HepG2 (cell line): Measurements from ENCODE around the gene PPP1R12C. TPM values are rescaled to one million over a fixed set of nuclear protein-coding genes. Genes with fewer than 3 reads are reported as not detected.

ENCODE experiments used
- ATAC-seq: fragments of 200-7000 bp; cut with Tn5 transposase; 3 replicates; pipeline ENCODE4 v1.9.1; 2020; ENCODE audit warnings: mild to moderate bottlenecking, moderate library complexity
- BruUV-seq: library from RNA; stranded (reverse); fragments of 400-500 nt; replicated peaks from 2 replicates; lab custom pipeline; 2021; lab: Mats Ljungman, UMichigan
- CTCF ChIA-PET: fragments of 300-600 bp; formaldehyde crosslinking; extraction: SDS; loops from one replicate; lab custom pipeline; 2021; ENCODE audit warnings: low total read pairs, inconsistent platforms, low intra/inter-chr PET ratio; lab: Yijun Ruan, JAX
- POLR2A ChIA-PET: fragments of 350-600 bp; sonication (Branson Sonifier 250); formaldehyde crosslinking; loops from one replicate; lab custom pipeline; 2020; ENCODE audit warnings: antibody characterized with exemption, inconsistent platforms; lab: Yijun Ruan, JAX
- DNase-seq: peaks from one replicate; pipeline ENCODE4 v3.0.0-alpha.2; 2015; ENCODE audit warnings: low spot score
- FAIRE-seq: peaks from 3 replicates; lab custom pipeline; 2011; peaks lifted over from hg19 to GRCh38; lab: Jason Lieb, UNC
- H2AFZ ChIP-seq: one replicate; pipeline ENCODE4 v1.6.1; 2011; ENCODE audit warnings: low read length, inconsistent platforms
- H3K27ac ChIP-seq: fragments of 300-600 bp; 3 replicates; pipeline ENCODE4 v1.8.0; 2011; ENCODE audit warnings: mixed run types, mild to moderate bottlenecking, mixed read lengths, low read length, inconsistent platforms; ENCODE audit not compliant: insufficient read depth; ENCODE audit errors: extremely low read length
- H3K27me3 ChIP-seq, 2 experiments: fragments of 200-600 bp in 1 of 2; 2 replicates in 1 of 2; 3 replicates in 1 of 2; pipeline versions ENCODE4 v1.6.0 to v1.8.0; 2011; ENCODE audit warnings: low read length in 2 of 2, mild to moderate bottlenecking in 2 of 2, moderate library complexity in 2 of 2, inconsistent platforms in 1 of 2; ENCODE audit not compliant: insufficient read depth in 2 of 2, control insufficient read depth in 1 of 2
- H3K36me3 ChIP-seq, 2 experiments: fragments of 200-600 bp in 1 of 2; replicated peaks in 1 of 2; 2 replicates in 1 of 2; 3 replicates in 1 of 2; pipeline versions ENCODE4 v1.5.1 to v1.8.0; 2011; ENCODE audit warnings: low read length in 2 of 2, inconsistent platforms in 1 of 2; ENCODE audit not compliant: insufficient read depth in 2 of 2, control insufficient read depth in 1 of 2
- H3K4me1 ChIP-seq: 2 replicates; pipeline ENCODE4 v1.5.1; 2012; ENCODE audit warnings: low read length, inconsistent platforms; ENCODE audit not compliant: insufficient read depth
- H3K4me2 ChIP-seq: 2 replicates; pipeline ENCODE4 v1.6.0; 2011; ENCODE audit warnings: low read depth, low read length, inconsistent platforms
- H3K4me3 ChIP-seq, 3 experiments: fragments of 200-600 bp in 1 of 3; sonication (generic), shearing (Covaris generic) in 1 of 3; replicated peaks in 1 of 3; 2 replicates each; pipeline ENCODE4 v1.5.1; 2011 to 2016; ENCODE audit warnings: low read length in 3 of 3, inconsistent platforms in 2 of 3, low read depth in 2 of 3, mild to moderate bottlenecking in 2 of 3, control low read depth in 1 of 3, mixed read lengths in 1 of 3; ENCODE audit not compliant: insufficient read depth in 1 of 3
- H3K79me2 ChIP-seq: one replicate; pipeline ENCODE4 v1.6.1; 2011; ENCODE audit warnings: low read length, inconsistent platforms; ENCODE audit not compliant: insufficient read depth
- H3K9ac ChIP-seq: 2 replicates; pipeline ENCODE4 v1.6.0; 2011; ENCODE audit warnings: mild to moderate bottlenecking, low read depth, low read length, inconsistent platforms; ENCODE audit not compliant: insufficient read depth
- H3K9me3 ChIP-seq: 2 replicates; pipeline ENCODE4 v1.5.1; 2012; ENCODE audit warnings: mild to moderate bottlenecking, low read length
- H4K20me1 ChIP-seq: 2 replicates; pipeline ENCODE4 v1.6.0; 2011; ENCODE audit warnings: inconsistent platforms, mild to moderate bottlenecking, low read length, moderate library complexity; ENCODE audit not compliant: insufficient read depth
- HOXA9 ChIP-seq: sonication (generic); formaldehyde crosslinking; IDR thresholded peaks from 2 replicates; pipeline ENCODE4 v1.8.1; 2022; ENCODE audit warnings: missing genetic modification reagents, mild to moderate bottlenecking, moderate library complexity, borderline replicate concordance
- KAT7 ChIP-seq: IDR thresholded peaks from 2 replicates; pipeline ENCODE4 v1.6.1; 2018; ENCODE audit warnings: borderline replicate concordance, missing compliant biosample characterization
- SNAPC5 ChIP-seq: sonication (generic); formaldehyde crosslinking; IDR thresholded peaks from 2 replicates; pipeline ENCODE4 v1.8.1; 2023; ENCODE audit warnings: mild to moderate bottlenecking, missing genetic modification reagents, borderline replicate concordance
- SNRNP70 ChIP-seq: fragments of 200-400 bp; formaldehyde crosslinking; IDR thresholded peaks from 2 replicates; pipeline ENCODE4 v1.6.1; 2017; ENCODE audit warnings: mild to moderate bottlenecking, low read depth, low read length, moderate library complexity
- SUZ12 ChIP-seq: fragments of 150-350 bp; IDR thresholded peaks from 2 replicates; pipeline ENCODE4 v1.6.1; 2014; ENCODE audit warnings: low read depth, low read length
- ZNF260 ChIP-seq: sonication (generic); formaldehyde crosslinking; IDR thresholded peaks from 2 replicates; pipeline ENCODE4 v1.4.0; 2020; ENCODE audit warnings: missing genetic modification reagents, low read depth, mild to moderate bottlenecking, borderline replicate concordance
- ZNF3 ChIP-seq: IDR thresholded peaks from 2 replicates; pipeline ENCODE4 v1.7.0; 2017; ENCODE audit warnings: inconsistent platforms
- ZNF407 ChIP-seq: sonication (generic); formaldehyde crosslinking; IDR thresholded peaks from one replicate; pipeline ENCODE4 v1.5.1; 2020; ENCODE audit warnings: mild to moderate bottlenecking, missing genetic modification reagents; ENCODE audit errors: not compliant biosample characterization
- ZNF605 ChIP-seq: sonication (generic); formaldehyde crosslinking; IDR thresholded peaks from 2 replicates; pipeline ENCODE4 v1.8.0; 2022; ENCODE audit warnings: mild to moderate bottlenecking, missing genetic modification reagents
- WGBS: methylation state at CpG from one replicate; pipeline ENCODE4 v1.1.6; 2017; ENCODE audit warnings: low lambda C conversion rate; 5-methylcytosine and 5-hydroxymethylcytosine counted together
- in situ Hi-C: cut with HindIII; loops from 2 replicates; pipeline ENCODE4 v1.10.0; 2017; ENCODE audit warnings: low pct_unique_long_range_greater_than_20kb; ENCODE audit not compliant: extremely low pct_ligation_motif_present
- intact Hi-C: fragments of 100-400 bp; cut with micrococcal nuclease; formaldehyde crosslinking; loops from one replicate; pipeline ENCODE4 v1.10.0; 2022; ENCODE audit not compliant: unreplicated experiment
- polyA plus RNA-seq, 8 experiments: library from polyadenylated mRNA; depleted of rRNA in 3 of 8; stranded (reverse) in 7 of 8; unstranded in 1 of 8; fragments of >200 nt; fragmentation: Illumina TruSeq in 4 of 8; extraction: Trizol in 4 of 8; gene quantifications; 2 replicates each; pipeline versions ENCODE4 v1.2.1 to v1.2.3, GENCODE V29; 2011 to 2016; ENCODE audit warnings: low read depth in 4 of 8, missing spikeins in 1 of 8, mixed read lengths in 1 of 8; ENCODE audit not compliant: insufficient read depth in 1 of 8
- total RNA-seq, 5 experiments: library from RNA; depleted of rRNA; stranded (reverse); fragments of >200 nt; fragmentation: Illumina TruSeq; extraction: Trizol; gene quantifications; 2 replicates each; pipeline ENCODE4 v1.2.3, GENCODE V29; 2016; ENCODE audit warnings: low read depth in 1 of 5

Gene PPP1R12C
- total and polyA plus RNA-seq, 2 of the 13 experiments (the other 11 are each of a cell fraction or from before 2014, with no cell fraction given) = 29.7 to 30.3 TPM

GRCh38 chr19:55046975-55047622 lies 70.3 kb downstream of the PPP1R12C start:
- Histone ChIP-seq H3K27ac (no peak overlapping the region), H3K27me3 (no peaks in the 10 kb centered on the region), H3K9me3 (no peaks in the 10 kb centered on the region), H3K36me3 (peaks cover 24 to 56% of the 10 kb centered on the region in 2 experiments; a peak in 4 of 5 replicates), H4K20me1 (no peaks in the 10 kb centered on the region), H3K9ac (no peak overlapping the region), H3K4me3 (no peak overlapping the region)
- DNase-seq (no peak), ATAC-seq (no peak), FAIRE-seq (no peak)
- intact Hi-C loops = no loop called here
- whole genome bisulfite sequencing = 97% methylated on average over 11 of the region's 17 CpGs
- BruUV-seq = no TSS peak
- TF ChIP-seq ZNF3 (no peak), ZNF605 (CRISPR knock-in tag) (no peak), ZNF260 (CRISPR knock-in tag) (no peak), SUZ12 (no peak), SNRNP70 (no peak), ZNF407 (CRISPR knock-in tag) (no peak), HOXA9 (no peak), KAT7 (no peak), SNAPC5 (CRISPR knock-in tag) (no peak)
- TF ChIP-seq, all 625 proteins: peak for 0
- in situ Hi-C loops = no loop called here
- no peaks in the 10 kb centered on the region for H3K4me1 ChIP-seq
- POLR2A ChIA-PET = no interaction called here
- CTCF ChIA-PET = no interaction called here
- no peak overlapping the region for H2AFZ ChIP-seq
- H3K4me2 ChIP-seq = no peak overlapping the region
- H3K79me2 ChIP-seq = no peaks in the 10 kb centered on the region
